CD4-positive, alpha-beta T cell (primary cell): ENCODE results near the gene ASTN2. TPM values are rescaled to one million over a fixed set of nuclear protein-coding genes. Genes with fewer than 3 reads are reported as not detected.

Source experiments
- ATAC-seq: fragments of 200-7000 bp; cut with Tn5 transposase; one replicate; pipeline ENCODE4 v1.10.0; 2022; ENCODE audit warnings: mild to moderate bottlenecking; ENCODE audit not compliant: poor library complexity
- CTCF ChIA-PET: fragments of 350-600 bp; sonication (Branson Sonifier 250); formaldehyde crosslinking; loops from one replicate; lab custom pipeline; 2021; ENCODE audit warnings: antibody characterized with exemption, inconsistent platforms; lab: Charles Lee
- POLR2A ChIA-PET: fragments of 350-600 bp; sonication (Branson Sonifier 250); formaldehyde crosslinking; loops from one replicate; lab custom pipeline; 2021; ENCODE audit warnings: antibody characterized with exemption, inconsistent platforms; lab: Charles Lee
- DNase-seq, 14 experiments: peaks; one replicate each; pipeline ENCODE4 v3.0.0-alpha.2; 2013 to 2020; ENCODE audit warnings: mixed read lengths in 2 of 14
- H3K27ac ChIP-seq, 2 donors: one replicate each; pipeline versions ENCODE4 v1.5.1 to v1.7.0; 2013; ENCODE audit warnings: low read length in 2 of 2, low read depth in 1 of 2, mild to moderate bottlenecking in 1 of 2
- H3K27me3 ChIP-seq, 2 experiments: 1 replicate in 1 of 2; 2 replicates in 1 of 2; pipeline versions ENCODE4 v1.6.1 to v1.7.0; 2013; ENCODE audit warnings: low read length in 2 of 2, control low read depth in 1 of 2, mild to moderate bottlenecking in 1 of 2, moderate library complexity in 1 of 2; ENCODE audit not compliant: insufficient read depth in 2 of 2, control insufficient read depth in 1 of 2
- H3K36me3 ChIP-seq: one replicate; pipeline ENCODE4 v1.6.1; 2013; ENCODE audit warnings: low read length, control low read depth; ENCODE audit not compliant: insufficient read depth
- H3K4me1 ChIP-seq: one replicate; pipeline ENCODE4 v1.6.1; 2013; ENCODE audit warnings: low read length, control low read depth; ENCODE audit not compliant: insufficient read depth
- H3K4me3 ChIP-seq: one replicate; pipeline ENCODE4 v1.5.1; 2013; ENCODE audit warnings: mild to moderate bottlenecking, low read length, moderate library complexity
- H3K9me3 ChIP-seq, 2 experiments: 1 replicate in 1 of 2; 2 replicates in 1 of 2; pipeline versions ENCODE4 v1.6.1 to v1.7.0; 2013; ENCODE audit warnings: low read length in 2 of 2, mild to moderate bottlenecking in 2 of 2, control low read depth in 1 of 2, moderate library complexity in 1 of 2; ENCODE audit not compliant: control insufficient read depth in 1 of 2, insufficient read depth in 1 of 2
- H3K27ac Mint-ChIP-seq: one replicate; pipeline ENCODE4 v1.8.0; 2020; ENCODE audit warnings: mixed read lengths
- H3K27me3 Mint-ChIP-seq: one replicate; pipeline ENCODE4 v1.8.0; 2021; ENCODE audit warnings: mixed read lengths
- H3K36me3 Mint-ChIP-seq: one replicate; pipeline ENCODE4 v1.8.0; 2021; ENCODE audit warnings: low read depth, mixed read lengths
- H3K4me1 Mint-ChIP-seq: one replicate; pipeline ENCODE4 v1.8.0; 2021; ENCODE audit warnings: low read depth, mixed read lengths
- H3K4me3 Mint-ChIP-seq: one replicate; pipeline ENCODE4 v1.8.0; 2020; ENCODE audit warnings: mild to moderate bottlenecking, mixed read lengths
- H3K9me3 Mint-ChIP-seq: one replicate; pipeline ENCODE4 v1.8.0; 2020; ENCODE audit warnings: mixed read lengths
- intact Hi-C, 2 experiments: fragments of 100-400 bp; cut with DNase I in 1 of 2; cut with micrococcal nuclease in 1 of 2; formaldehyde crosslinking; loops; one replicate each; pipeline versions ENCODE4 v1.15.1 to v1.9.0; 2023 to 2025; cut with DNase I, micrococcal nuclease
- total RNA-seq, 174 experiments: library from RNA in 2 of 174; stranded (reverse) in 2 of 174; gene quantifications; one replicate each; pipeline ENCODE4 v1.2.3 and lab custom pipeline; 2021 to 2026
- TF ChIP-seq, protein P1 (sequence below): fragments of 200-600 bp; IDR thresholded peaks from one replicate; pipeline ENCODE4 v1.8.0; 2022; ENCODE audit warnings: antibody characterized with exemption, mild to moderate bottlenecking

ASTN2 gene
- total RNA-seq, 2 experiments from 2014 or later = 2.3 to 2.4 TPM

DNA sequence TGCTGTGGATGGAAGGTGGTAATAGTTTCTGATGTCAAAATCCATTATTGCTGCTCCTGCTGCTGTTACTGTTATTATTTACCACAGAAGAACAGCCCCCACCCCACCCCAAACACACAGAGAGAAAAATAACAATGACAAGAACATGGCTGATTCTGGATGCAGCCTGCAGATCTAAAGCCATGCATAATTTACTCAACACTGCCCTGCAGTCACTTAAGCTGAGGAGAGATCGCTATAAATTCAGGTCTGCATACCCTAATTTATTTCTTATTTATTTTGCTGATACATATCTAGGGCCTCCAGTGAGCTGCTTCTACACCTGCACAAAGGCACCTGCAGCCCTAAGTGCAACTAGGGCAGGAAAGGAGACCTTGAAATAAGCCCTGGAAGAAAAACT is 595.7 kb downstream of the ASTN2 start:
- H3K27me3 ChIP-seq = no peaks in the 10 kb centered on the region
- TF ChIP-seq, protein P1, sequence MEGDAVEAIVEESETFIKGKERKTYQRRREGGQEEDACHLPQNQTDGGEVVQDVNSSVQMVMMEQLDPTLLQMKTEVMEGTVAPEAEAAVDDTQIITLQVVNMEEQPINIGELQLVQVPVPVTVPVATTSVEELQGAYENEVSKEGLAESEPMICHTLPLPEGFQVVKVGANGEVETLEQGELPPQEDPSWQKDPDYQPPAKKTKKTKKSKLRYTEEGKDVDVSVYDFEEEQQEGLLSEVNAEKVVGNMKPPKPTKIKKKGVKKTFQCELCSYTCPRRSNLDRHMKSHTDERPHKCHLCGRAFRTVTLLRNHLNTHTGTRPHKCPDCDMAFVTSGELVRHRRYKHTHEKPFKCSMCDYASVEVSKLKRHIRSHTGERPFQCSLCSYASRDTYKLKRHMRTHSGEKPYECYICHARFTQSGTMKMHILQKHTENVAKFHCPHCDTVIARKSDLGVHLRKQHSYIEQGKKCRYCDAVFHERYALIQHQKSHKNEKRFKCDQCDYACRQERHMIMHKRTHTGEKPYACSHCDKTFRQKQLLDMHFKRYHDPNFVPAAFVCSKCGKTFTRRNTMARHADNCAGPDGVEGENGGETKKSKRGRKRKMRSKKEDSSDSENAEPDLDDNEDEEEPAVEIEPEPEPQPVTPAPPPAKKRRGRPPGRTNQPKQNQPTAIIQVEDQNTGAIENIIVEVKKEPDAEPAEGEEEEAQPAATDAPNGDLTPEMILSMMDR = no peak
- no peak overlapping the region for H3K4me3 ChIP-seq
- H3K4me1 ChIP-seq = no peaks in the 10 kb centered on the region
- Mint-ChIP-seq H3K9me3 (no peaks in the 10 kb centered on the region), H3K36me3 (no peaks in the 10 kb centered on the region), H3K27ac (no peak overlapping the region), H3K4me1 (no peaks in the 10 kb centered on the region), H3K27me3 (peaks cover 5% of the 10 kb centered on the region), H3K4me3 (no peak overlapping the region)
- H3K27ac ChIP-seq = no peak overlapping the region
- ChIA-PET POLR2A (no interaction called here), CTCF (no interaction called here)
- H3K36me3 ChIP-seq = no peaks in the 10 kb centered on the region
- no peaks in the 10 kb centered on the region for H3K9me3 ChIP-seq
- ATAC-seq = no peak
- intact Hi-C loops = no loop called here
- DNase-seq = no peak

DNA sequence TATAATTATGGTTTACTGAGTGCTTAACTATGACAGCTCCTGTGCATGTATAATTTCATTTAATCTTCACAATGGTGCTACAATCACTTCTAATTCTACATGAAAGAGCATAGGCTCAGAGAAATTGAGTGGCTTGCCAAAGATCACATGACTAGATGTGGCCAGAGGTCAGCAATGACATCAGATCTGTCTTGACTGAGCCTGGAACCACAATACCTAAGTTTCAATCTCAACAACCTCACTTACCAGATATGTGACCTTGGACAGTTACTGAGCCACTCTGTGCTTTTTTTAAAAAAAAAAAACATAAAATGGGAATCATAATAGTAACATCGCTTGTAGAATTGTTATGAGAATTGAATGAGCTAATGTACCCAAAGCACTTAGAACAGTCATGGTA is 597.1 kb downstream of the ASTN2 start:
- ATAC-seq = no peak
- no peaks in the 10 kb centered on the region for H3K36me3 Mint-ChIP-seq
- no peaks in the 10 kb centered on the region for H3K4me1 ChIP-seq
- no peak for DNase-seq
- peaks cover 9% of the 10 kb centered on the region for H3K27me3 Mint-ChIP-seq
- H3K4me3 Mint-ChIP-seq = no peak overlapping the region
- no peaks in the 10 kb centered on the region for H3K9me3 ChIP-seq
- intact Hi-C loops = no loop called here
- H3K4me1 Mint-ChIP-seq = no peaks in the 10 kb centered on the region
- ChIA-PET CTCF (no interaction called here), POLR2A (no interaction called here)
- no peak overlapping the region for H3K27ac ChIP-seq
- no peak overlapping the region for H3K4me3 ChIP-seq
- TF ChIP-seq, protein P1 = no peak
- no peaks in the 10 kb centered on the region for H3K9me3 Mint-ChIP-seq
- no peaks in the 10 kb centered on the region for H3K36me3 ChIP-seq
- no peaks in the 10 kb centered on the region for H3K27me3 ChIP-seq
- no peak overlapping the region for H3K27ac Mint-ChIP-seq

DNA sequence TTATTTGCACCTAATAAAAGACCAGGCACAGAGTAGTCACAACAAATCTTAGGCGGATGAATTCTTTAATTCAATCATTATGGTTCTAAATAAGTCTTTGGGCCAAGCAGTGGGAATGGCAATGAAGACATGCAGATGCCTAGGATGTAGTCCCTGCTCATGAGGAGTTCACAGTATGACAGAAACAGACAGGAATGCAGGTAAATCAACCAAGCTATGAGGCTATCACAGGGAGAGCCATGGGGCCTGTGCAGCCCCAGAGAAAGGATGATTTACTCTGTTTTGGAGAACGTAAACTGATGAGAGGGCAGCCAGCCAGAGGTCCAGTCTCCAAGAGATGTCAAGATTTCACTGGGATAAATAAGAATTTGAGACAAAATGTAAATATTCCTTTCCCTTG is 598.4 kb downstream of the ASTN2 start:
- Mint-ChIP-seq H3K4me3 (no peak overlapping the region), H3K36me3 (no peaks in the 10 kb centered on the region), H3K4me1 (no peaks in the 10 kb centered on the region), H3K27ac (no peak overlapping the region), H3K27me3 (peaks cover 11% of the 10 kb centered on the region), H3K9me3 (no peaks in the 10 kb centered on the region)
- Histone ChIP-seq H3K36me3 (no peaks in the 10 kb centered on the region), H3K9me3 (no peaks in the 10 kb centered on the region), H3K27me3 (no peaks in the 10 kb centered on the region), H3K27ac (no peak overlapping the region), H3K4me3 (no peak overlapping the region), H3K4me1 (no peaks in the 10 kb centered on the region)
- ATAC-seq (no peak), DNase-seq (no peak)
- ChIA-PET POLR2A (no interaction called here), CTCF (no interaction called here)
- intact Hi-C loops = no loop called here
- TF ChIP-seq, protein P1 = no peak
